Measurements from ENCODE around the gene CMTM4. TPM values are rescaled to one million over a fixed set of nuclear protein-coding genes. Genes with fewer than 3 reads are reported as not detected.
"Not testable (repeated sequence)": the region's sequence is repeated elsewhere in the genome, so short reads cannot be mapped to it uniquely, and the experiment has no call there.

CMTM4 gene
- polyA plus RNA-seq, 4 donors: 67.3 to 76.9 (median 72.7) TPM

DNA sequence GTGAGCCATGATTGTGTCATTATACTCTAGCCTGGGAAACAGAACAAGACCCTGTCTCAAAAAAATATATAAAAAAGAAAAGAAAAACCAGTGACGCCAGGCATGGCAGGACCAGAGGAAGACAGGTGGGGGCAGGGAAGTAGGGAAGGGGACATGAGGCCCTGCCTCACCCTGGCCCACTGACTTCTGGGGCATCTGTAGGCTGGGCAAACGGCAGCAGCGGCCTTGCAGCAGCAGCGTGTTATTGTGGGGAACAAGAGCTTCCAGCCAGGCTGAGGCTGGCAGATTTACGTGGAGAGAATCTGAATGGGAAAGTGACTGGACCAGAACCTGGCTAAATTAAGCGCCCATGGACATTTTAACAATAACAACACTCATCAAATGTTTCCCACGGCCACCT lies 19.4 kb downstream of the CMTM4 start:
- DNase-seq (ENCODE audit: low read depth in 4 of 4, low spot score in 3 of 4): no peak

DNA sequence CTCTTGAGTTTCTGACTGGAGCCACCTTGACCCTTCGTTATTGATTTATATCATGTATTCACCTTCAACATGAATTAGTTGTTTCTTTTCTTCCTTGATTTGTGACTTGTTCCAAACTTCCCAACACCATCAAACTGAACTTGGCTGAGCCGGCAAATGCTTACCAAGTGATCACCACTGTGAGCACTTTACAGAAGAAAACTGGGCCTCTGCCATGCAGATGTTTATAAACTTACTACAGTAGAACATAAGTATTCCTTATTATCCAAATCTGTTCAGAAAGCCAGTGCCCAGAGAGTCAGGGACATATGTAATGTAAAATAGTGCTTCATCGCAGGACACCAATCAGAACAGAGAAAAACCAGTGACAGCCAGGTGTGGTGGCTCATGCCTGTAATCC lies 19.9 kb downstream of the CMTM4 start:
- no peak for DNase-seq (ENCODE audit: low read depth in 4 of 4, low spot score in 3 of 4)

DNA sequence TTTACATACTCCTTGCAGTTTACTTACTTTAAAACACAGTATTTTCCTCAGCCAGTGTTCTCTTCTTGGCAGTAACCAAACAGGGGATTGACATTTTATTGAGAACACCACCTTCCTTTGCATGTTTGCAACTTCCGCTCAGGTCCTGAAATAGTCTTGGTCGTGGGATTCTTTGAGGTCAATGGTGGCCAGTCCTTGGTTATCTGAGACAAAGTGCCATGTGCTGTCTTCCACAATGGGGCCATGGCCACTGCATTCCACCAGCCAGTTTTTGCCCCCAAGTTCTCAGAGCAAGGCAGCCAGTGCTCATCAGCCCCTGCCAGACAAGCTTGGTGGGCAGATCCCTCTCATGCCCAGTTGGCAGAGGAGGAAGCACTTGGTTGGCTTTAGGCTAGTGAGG lies 22.9 kb downstream of the CMTM4 start:
- no peak for DNase-seq (ENCODE audit: low read depth in 4 of 4, low spot score in 3 of 4)

DNA sequence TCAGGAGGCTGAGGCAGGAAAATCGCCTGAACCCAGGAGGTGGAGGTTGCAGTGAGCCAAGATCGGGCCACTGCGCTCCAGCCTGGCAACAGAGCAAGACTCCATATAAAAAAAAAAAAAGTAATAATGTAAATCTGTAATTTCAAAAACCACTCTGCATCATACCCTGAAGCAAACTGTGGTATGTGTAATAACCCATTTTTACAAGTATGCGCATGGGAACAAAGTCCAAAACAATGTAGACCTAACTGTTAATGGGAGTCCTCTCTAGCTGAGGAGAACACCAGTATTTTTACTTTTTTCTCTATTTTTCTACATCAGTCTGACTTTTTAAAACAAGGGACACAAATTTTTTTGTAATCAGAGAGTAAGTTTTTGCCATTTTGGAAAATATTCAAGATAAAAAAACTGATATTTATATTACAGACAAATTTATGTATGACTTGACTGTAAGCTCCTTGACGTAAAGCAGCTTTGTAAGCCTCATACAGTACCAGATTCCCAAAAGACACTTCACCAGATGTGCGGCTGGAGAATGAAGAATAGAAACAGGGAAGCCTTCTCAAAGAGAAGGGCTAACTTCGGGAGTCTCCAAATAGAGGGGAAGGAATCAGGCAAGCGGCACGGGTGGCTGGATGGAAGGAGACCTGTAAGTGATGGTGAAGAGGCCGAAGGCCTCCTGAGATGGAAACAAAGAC lies 25.7 kb downstream of the CMTM4 start:
- no peak for DNase-seq (ENCODE audit: low read depth in 4 of 4, low spot score in 3 of 4)

DNA sequence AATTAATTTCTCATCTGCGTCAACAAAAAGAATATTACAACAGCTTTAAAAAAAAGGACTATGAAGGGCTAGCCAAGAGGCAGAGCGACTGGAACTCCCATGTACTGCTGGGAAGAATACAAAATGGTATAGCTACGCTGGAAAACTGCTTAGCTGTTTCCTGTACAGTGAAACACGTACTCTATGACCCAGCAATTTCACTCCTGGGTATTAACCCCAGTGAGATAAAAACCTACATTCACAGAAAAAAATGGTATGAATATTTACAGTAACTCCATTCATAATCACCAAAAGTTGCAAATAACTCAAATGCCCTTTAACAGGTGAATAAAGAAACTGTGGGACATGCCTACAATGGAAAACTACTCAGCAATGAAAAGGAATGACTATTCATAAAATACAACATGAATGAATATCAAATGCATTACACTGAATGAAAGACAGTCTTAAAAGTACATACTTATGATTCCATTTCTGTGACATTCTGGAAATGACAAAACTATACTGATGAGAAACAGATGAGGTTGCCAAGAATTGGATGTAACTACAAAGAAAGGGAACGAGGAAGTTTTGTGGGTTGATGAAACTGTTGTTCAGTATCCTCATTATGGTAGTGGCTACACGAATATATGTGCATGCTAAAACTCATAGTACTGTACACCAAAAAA lies 27.6 kb downstream of the CMTM4 start:
- no peak for DNase-seq (ENCODE audit: low read depth in 4 of 4, low spot score in 3 of 4)

DNA sequence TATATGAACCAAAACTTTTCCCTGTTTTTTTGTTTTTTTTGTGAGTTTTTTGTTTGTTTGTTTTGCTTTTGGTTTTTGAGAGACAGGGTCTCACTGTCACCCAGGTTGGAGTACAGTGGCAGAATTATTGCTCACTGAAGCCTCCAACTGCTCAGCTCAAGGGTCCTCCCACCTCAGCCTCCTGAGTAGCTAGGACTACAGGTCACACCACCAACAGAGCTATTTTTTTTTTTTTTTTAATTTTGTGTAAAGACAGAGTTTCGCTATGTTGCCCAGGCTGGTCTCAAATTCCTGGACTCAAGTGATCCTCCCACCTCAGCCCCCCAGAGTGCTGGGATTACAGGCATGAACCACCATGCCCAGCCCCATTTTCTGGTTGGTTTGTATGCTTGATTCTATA lies 28.6 kb downstream of the CMTM4 start:
- DNase-seq (ENCODE audit: low read depth in 4 of 4, low spot score in 3 of 4): no peak

DNA sequence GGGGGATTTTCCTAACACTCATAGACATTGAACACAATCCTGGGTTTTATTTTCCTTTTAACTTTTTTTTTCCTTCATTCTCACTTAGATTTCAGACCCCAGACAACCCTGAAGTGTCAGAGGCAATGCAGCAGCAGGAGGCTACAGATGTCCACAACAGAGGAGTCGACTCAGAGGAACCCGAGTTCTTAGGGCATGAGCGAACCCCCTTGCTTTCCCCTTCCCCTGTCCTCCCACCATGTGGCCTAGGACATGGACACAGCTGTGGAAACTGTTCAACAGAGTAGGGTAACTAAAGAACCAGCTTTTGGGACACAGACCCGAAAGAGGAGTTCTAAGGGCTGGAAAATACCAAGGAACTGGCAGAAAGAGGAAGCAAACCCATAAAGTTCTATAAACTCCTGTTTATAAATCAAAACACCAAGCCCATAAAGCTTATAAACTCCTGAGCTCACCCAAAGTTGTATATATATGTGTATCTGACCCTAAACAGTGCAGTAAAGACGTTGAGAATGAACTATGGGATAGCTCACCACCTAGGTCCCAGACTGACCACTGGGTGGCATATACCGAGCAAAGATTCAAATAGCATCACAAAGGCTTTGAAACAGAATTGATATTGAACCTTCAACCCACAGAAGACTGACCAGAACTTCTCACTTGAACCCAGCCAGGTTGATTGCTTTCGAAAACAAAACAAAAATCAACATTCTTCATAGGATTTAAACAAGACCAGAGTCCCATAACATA lies 33.9 kb downstream of the CMTM4 start:
- no peak for DNase-seq (ENCODE audit: low read depth in 4 of 4, low spot score in 3 of 4)

DNA sequence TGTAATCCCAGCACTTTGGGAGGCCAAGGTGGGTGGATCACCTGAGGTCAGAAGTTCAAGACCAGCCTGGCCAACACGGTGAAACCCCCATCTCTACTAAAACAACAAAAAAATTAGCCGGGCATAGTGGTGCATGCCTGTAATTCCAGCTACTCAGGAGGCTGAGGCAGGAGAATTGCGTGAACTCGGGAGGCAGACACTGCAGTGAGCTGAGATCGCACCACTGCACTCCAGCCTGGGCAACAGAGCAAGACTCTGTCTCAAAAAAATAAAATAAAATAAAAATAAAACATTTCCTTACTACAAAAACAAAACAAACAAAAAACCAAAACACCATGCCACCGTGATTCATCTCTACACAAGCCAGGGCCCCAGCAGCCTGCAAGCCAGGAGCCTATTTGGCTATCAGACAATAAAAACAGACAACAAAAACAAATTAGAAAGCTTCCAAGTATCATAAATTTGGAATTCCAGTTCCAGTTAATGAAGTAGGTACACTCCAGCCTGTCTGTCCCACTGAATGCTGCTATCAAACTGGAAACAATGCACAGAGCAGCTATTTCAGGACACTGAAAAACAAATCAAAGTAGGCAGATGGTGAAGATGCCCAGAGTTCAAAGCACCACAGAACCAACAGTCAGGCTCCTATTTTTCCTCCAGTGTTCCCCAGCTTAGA lies 34.7 kb downstream of the CMTM4 start:
- not testable (repeated sequence) for DNase-seq (ENCODE audit: low read depth in 4 of 4, low spot score in 3 of 4)

DNA sequence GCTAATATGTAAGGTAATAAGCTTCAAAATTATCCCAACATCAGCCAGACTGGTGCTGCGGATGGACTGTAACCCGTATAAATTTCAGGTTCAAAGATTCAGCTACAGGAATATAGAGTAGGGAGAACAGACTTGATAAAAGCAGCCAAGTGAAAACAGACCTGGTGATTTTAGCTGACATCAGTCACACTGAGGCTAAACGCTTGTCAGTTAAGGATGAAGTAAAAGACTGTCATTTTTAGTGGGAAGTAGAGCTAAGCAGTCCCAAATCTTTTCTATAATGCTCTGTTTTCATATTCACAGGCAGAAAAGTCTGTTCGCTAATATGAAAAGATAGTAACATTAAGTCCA lies 35.4 kb downstream of the CMTM4 start:
- no peak for DNase-seq (ENCODE audit: low read depth in 4 of 4, low spot score in 3 of 4)

DNA sequence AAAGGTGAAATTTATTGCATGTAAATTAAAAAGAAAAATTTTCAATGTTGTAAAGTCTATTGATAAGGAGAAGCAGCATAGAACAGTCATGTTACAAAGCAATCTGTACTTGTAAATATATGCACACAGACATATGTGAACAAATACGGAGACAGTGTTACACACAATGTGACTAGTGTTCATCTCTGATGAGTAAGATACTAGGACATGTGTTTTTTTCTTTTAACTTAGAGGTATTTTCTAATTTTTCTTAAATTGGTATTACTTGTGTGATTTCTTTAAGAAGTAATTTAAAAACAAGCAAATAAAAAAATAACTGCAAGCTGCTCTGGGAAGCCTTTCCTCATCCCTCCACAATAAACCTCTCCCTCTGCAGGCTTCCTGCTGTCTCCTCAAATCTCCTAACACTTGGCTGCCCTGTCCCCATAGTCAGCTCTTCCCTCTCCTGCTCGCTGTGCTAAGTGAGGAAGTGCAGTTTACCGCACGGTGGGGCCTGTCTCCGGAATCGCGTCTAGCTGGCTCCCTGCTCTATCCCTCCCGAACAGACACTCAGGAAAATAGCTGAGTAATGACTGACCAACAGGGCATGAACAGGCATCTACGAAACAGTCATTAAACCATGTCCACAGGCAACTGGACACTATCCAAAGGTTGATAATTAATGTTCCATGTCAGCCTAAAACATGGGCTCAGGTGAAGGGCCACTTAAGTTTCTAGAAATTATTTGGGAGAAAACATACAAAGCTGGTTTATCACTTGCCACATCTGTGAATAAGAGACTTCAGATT lies 35.9 kb downstream of the CMTM4 start:
- DNase-seq (ENCODE audit: low read depth in 4 of 4, low spot score in 3 of 4): peak in 3 of 4 donors; percentile 43 to 74 (median 60)

DNA sequence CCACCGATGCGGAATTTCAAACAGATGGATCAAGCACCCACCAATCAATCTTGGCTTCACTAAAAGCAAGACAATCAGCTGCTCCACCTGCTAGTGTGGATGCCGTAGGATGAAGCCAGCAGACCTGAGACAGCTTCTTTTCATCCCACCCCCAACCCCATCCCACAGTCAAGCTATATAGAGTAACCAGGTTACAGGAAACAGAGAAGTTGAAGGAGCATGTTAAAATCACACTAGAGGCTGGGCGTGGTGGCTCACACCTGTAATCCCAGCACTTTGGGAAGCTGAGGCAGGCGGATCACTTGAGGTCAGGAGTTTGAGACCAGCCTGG lies 37.7 kb downstream of the CMTM4 start:
- no peak for DNase-seq (ENCODE audit: low read depth in 4 of 4, low spot score in 3 of 4)

DNA sequence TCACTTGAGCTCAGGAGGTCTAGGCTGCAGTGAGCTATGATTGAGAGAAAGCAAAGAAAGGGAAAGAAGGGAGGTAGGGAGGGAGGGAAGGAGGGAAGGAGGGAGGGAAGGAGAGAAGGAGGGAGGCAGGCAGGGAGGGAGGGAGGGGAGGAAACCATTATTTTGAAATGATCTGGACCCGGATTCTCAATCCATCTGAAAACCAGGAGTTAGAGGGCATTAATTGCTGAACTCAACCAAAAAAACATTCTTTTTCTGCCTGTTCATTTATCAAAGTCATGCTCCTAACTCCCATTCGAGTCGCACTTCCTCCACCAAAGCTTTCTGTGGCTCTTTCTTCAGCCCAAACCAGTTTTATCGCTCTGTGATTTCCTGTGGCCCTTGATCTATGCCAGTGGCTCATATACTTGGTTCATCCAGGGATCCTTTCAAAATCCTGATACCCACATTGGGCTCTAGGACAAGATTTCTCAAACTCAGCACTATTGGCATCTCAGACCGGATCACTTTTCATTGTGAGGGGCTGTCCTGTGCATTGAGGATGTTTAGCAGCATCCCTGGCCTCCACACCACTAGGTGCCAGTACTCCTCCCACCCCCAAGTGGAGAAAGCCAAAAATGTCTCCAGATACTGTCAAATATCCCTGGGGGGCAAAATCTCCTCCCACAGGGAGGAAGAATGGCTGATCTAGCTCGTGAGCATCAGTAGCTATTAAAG lies 38.2 kb downstream of the CMTM4 start:
- no peak for DNase-seq (ENCODE audit: low read depth in 4 of 4, low spot score in 3 of 4)

DNA sequence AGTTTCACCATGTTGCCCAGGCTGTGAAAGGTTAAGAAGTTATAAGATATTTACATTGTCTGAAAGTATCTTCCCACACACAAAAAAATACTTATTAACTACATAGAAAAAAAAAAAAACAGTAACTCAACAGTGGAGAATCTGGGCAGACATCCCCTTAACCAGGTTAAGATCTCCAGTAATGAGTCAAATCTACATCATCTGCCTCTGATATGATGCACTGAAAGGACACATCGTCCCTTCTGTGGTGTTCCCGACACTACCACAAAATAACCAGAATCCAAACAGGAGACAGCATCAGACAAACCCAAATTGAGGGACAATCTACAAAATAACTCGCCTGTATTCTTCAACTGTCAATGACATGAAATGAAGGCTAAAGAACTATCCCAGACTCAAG lies 40.0 kb downstream of the CMTM4 start:
- no peak for DNase-seq (ENCODE audit: low read depth in 4 of 4, low spot score in 3 of 4)

DNA sequence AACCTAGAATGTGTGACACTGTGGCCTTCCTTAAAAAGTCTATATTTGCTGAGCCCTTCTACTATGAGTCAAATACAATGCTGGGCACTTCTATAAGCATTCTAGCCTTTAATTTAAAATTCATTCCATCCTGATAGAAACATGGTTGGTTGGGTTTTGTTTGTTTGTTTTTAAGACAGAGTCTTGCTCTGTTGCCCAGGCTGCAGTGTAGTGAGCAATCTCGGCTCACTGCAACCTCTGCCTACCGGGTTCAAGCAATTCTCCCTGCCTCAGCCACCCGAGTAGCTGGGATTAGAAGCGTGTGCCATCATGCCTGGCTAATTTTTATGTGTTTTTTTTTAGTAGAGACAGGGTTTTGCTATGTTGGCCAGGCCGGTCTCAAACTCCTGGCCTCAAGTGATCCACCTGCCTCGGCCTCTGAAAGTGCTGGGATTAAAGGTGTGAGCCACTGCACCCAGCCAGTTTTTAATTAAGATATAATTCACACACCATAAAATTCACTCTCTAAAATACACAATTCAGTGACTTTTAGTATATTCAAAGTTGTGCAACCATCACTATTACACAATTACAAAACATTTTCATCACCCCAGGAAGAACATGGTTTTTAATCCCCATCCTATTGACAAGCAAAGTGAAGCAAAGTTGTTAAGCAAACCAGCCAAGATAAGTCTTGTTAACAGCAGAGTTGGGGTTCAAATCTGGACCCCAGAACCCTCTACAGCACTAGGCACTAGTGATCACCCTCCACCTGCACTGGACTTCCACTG lies 42.8 kb downstream of the CMTM4 start:
- DNase-seq (ENCODE audit: low read depth in 4 of 4, low spot score in 3 of 4): no peak

DNA sequence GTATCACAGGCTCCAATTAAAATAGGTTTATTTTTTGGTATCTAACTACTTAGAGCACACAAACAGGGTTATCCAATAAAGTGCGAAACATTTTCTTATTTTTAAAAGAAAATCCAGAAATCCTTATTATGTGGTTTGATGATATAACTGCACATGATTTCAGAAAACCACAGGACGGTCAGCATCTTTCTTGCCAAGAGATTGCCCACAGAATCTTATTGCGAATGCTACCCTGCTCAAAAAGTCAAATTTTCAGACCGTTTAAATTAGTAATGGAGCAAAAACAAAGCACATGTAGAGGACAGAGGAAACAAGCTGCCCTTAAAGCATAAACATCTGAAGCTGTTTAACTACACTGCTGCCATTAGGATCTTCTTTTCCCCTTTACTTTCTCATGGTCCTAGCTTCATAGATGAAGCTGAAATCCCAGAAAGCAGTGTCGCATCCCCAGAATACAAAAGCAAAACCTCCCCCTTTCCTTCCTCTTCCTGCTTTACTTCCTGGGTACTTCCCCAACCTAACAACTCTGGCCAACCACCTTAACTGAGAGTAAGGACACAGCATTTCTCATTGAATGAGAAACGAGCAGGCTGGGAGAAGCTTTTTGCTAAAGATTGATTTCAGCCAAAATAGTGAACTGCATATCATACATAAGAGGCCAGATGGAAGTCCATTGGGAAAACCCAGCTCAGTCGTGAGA lies 43.7 kb downstream of the CMTM4 start:
- no peak for DNase-seq (ENCODE audit: low read depth in 4 of 4, low spot score in 3 of 4)

DNA sequence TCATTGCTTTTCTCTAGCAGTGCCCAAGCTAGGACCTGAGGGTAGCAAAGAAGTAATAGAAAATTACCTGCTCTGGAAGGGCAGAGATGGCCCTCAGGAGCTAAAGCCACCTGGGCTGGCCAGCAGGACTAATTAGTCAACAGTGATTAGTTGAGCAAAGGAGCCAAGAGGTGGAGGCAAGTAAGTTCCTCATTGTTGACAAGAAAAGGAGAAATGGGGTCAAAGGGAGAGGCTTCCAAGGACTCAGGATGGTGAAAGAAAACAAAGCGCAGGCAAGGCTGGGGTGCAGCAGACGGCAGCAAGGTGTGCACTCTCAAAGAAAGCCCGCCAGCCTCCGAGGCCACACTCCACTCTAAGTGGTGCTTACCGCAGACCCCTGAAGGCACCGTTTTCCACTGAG lies 44.6 kb downstream of the CMTM4 start:
- no peak for DNase-seq (ENCODE audit: low read depth in 4 of 4, low spot score in 3 of 4)

DNA sequence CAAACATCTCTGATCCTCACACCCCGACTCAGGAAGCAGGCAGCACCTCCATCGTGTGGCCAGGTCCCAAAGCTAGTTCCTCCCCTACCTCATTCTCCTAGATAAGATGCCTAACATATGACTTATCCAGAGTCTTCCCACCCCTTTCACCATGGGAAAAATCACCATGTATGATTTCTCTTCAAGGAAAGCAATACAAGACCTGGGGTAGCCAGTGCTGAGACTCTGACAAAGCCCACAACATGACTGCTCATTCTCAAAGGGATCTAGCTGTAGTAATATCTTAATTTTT lies 45.1 kb downstream of the CMTM4 start:
- DNase-seq (ENCODE audit: low read depth in 4 of 4, low spot score in 3 of 4): no peak

DNA sequence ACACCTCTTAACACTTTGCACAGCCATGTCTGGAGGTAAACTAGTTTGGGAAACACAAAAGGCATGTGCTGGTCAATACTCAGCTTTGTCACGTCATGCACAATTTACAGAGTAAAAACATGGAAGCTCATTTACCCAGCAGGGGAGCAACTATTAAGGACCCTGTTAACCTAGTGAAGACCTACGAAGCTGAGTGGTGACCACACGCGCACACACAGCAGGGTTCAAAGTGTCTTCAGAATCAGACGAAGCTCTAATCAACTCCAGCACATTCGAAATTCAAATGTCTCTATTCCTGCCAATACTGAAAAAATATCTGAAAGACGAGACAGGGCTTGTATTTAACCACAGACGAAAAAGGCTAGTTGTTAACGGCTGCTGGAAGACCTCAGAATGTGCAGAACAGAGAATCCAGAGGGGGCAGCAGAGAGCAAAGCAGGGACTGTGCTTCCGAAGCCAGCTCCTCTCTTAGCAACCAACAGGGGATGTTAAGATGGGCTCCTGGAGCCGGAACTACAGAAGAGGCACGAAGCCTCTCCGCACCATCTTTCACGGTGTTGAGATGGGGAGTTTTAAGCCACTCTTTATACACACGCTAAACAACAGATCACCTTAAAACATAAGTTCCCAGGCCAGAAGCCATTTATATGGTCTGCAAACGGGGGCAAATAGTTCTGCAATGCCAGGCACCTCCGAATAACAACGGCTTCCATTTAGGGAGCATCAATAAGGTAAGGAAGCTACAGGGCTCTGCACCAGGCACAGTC lies 45.7 kb downstream of the CMTM4 start:
- peak; percentile 77 to 85 (median 80) for DNase-seq (ENCODE audit: low read depth in 4 of 4, low spot score in 3 of 4)

All from right renal pelvis (tissue), 4 donors.